ENCODE data around the gene ERICH4. TPM values are rescaled to one million over a fixed set of nuclear protein-coding genes. Genes with fewer than 3 reads are reported as not detected.
"Not testable (repeated sequence)": the region's sequence is repeated elsewhere in the genome, so short reads cannot be mapped to it uniquely, and the experiment has no call there.

ERICH4 gene
- total RNA-seq, 6 experiments from 2014 or later, result not detected

GRCh38 chr19:41405776-41406175 lies 37.2 kb upstream of the ERICH4 start:
- DNase-seq, result no peak
- Mint-ChIP-seq H3K27ac (no peak overlapping the region), H3K27me3 (ENCODE audit: insufficient read depth) (no peaks in the 10 kb centered on the region; the same call in 1 of the 2 replicates), H3K9me3 (no peaks in the 10 kb centered on the region), H3K36me3 (ENCODE audit: low read depth) (no peaks in the 10 kb centered on the region), H3K4me1 (ENCODE audit: low read depth) (peaks cover 16% of the 10 kb centered on the region), H3K4me3 (no peak overlapping the region)
- TF ChIP-seq CTCF (IDR thresholded peaks at IDR 0.05), result no peak

DNA sequence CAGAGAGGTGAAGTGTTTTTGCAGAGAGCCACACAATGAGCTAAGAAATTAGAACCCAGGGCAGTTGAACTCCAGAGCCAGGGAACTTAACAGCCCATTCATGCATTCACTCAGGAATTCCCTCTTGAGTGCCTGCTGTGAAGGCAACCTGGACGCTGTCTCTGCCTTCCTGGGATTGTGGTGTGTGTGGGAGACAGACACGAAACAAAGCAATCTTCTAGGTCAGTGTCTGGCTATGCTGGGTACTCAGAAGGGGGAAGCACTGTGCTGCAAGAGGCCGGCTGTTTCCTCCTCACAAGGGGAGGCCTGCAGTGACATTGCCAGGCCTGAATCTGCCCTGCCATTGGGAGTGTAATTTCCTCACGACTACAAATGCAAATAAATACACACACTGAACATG lies 35.7 kb upstream of the ERICH4 start:
- Mint-ChIP-seq H3K36me3 (ENCODE audit: low read depth) (no peaks in the 10 kb centered on the region), H3K4me3 (no peak overlapping the region), H3K27me3 (ENCODE audit: insufficient read depth) (no peaks in the 10 kb centered on the region; the same call in 1 of the 2 replicates), H3K9me3 (no peaks in the 10 kb centered on the region), H3K27ac (no peak overlapping the region), H3K4me1 (ENCODE audit: low read depth) (peaks cover 8% of the 10 kb centered on the region)
- DNase-seq, result no peak
- TF ChIP-seq CTCF (IDR thresholded peaks at IDR 0.05), result no peak

DNA sequence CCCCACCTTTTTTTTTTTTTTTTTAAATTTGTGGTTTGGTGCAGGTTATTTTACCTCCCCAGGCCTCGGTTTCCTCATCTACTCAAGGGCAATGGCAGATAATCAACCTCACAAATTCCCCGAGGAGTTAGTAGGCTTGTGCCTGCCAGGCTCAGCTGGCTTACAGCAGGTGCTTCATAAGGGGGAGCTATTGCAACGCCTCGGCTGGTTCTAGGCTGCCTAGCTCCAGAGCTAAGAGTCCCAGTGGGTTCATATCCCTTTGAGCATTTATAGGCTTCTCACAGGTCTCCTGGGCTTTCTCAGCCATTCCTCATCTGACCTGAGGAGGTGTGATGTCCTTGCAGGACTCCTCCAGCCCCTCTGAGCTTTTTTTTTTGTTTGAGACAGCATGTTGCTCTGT lies 34.7 kb upstream of the ERICH4 start:
- Mint-ChIP-seq H3K27ac (no peak overlapping the region), H3K36me3 (ENCODE audit: low read depth) (no peaks in the 10 kb centered on the region), H3K4me3 (no peak overlapping the region), H3K4me1 (ENCODE audit: low read depth) (peaks cover 8% of the 10 kb centered on the region), H3K9me3 (no peaks in the 10 kb centered on the region), H3K27me3 (ENCODE audit: insufficient read depth) (peaks cover 2% of the 10 kb centered on the region)
- no peak for DNase-seq
- TF ChIP-seq CTCF (IDR thresholded peaks at IDR 0.05), result no peak

- H3K4me3 Mint-ChIP-seq; H3K27ac Mint-ChIP-seq; H3K27me3 Mint-ChIP-seq (ENCODE audit: insufficient read depth); H3K4me1 Mint-ChIP-seq (ENCODE audit: low read depth); DNase-seq; H3K36me3 Mint-ChIP-seq (ENCODE audit: low read depth); H3K9me3 Mint-ChIP-seq: not testable (repeated sequence)
Measured at GRCh38 chr19:41408846-41409245, 34.1 kb upstream of the ERICH4 start.

- no peak for DNase-seq
- peaks cover 9% of the 10 kb centered on the region; the same call in 1 of the 2 replicates for H3K36me3 Mint-ChIP-seq (ENCODE audit: low read depth)
- H3K27ac Mint-ChIP-seq, result no peak overlapping the region
- H3K27me3 Mint-ChIP-seq (ENCODE audit: insufficient read depth), result peaks cover 2% of the 10 kb centered on the region
- H3K4me3 Mint-ChIP-seq, result no peak overlapping the region
- no peaks in the 10 kb centered on the region for H3K9me3 Mint-ChIP-seq
- no peak for TF ChIP-seq CTCF (IDR thresholded peaks at IDR 0.05)
- peaks cover 8% of the 10 kb centered on the region for H3K4me1 Mint-ChIP-seq (ENCODE audit: low read depth)
Measured at GRCh38 chr19:41409288-41409687, 33.7 kb upstream of the ERICH4 start.

DNA sequence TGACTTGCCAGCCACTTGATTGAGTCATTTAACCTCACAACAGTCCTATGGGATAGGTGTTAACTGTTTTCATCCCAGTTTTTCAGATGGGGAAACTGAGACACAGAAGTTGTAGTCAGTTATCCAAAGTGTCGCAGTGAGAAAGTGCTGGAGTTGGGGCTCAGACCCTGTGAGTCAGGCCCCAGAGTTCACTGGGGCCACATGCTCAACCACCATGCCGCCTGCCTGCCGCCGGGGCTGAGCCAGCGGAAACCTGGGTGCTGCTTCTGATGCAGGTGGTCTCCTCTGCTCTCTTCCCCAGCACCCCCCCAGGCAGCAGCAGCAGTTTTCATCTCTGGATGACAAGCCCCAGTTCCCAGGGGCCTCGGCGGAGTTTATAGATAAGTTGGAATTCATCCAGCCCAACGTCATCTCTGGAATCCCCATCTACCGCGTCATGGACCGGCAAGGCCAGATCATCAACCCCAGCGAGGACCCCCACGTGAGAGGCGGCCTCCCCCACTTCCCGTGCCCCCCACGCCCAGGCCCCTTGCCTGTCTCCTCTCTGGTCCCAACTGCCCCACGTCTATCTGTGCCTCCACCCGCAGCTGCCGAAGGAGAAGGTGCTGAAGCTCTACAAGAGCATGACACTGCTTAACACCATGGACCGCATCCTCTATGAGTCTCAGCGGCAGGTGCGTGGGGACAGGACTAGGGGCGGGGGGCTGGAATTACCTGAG lies 32.5 kb upstream of the ERICH4 start:
- no peak for TF ChIP-seq CTCF (IDR thresholded peaks at IDR 0.05)
- DNase-seq, result no peak

More for the DNA sequence above, 32.5 kb upstream of the ERICH4 start:
- peaks cover 13% of the 10 kb centered on the region; the same call in 1 of the 2 replicates for H3K36me3 Mint-ChIP-seq (ENCODE audit: low read depth)
- H3K9me3 Mint-ChIP-seq, result no peaks in the 10 kb centered on the region
- peaks cover 2% of the 10 kb centered on the region; the same call in 1 of the 2 replicates for H3K27me3 Mint-ChIP-seq (ENCODE audit: insufficient read depth)
- peaks cover 8% of the 10 kb centered on the region for H3K4me1 Mint-ChIP-seq (ENCODE audit: low read depth)
- no peak overlapping the region for H3K4me3 Mint-ChIP-seq
- peak overlapping the region; percentile 24; the same call in 1 of the 2 replicates for H3K27ac Mint-ChIP-seq

Data from HFFc6 (cell line).